Central memory CD8-positive, alpha-beta T cell (primary cell): ENCODE data around the gene LRATD1.

Experiments
- ATAC-seq: fragments of 150-1000 bp; cut with Tn5 transposase; replicated peaks from 2 replicates; pipeline ENCODE4 v1.10.0; 2022; ENCODE audit warnings: mild to moderate bottlenecking, moderate FRiP score, moderate number of reproducible peaks; ENCODE audit not compliant: poor library complexity, severe bottlenecking; ENCODE audit errors: extremely low read depth
- DNase-seq, 2 donors: peaks; one replicate each; pipeline ENCODE4 v3.0.0; 2021; ENCODE audit warnings: low spot score in 2 of 2
- H3K27ac Mint-ChIP-seq: one replicate; pipeline ENCODE4 v1.8.0; 2022; ENCODE audit warnings: low read depth, mild to moderate bottlenecking, moderate library complexity, mixed read lengths
- H3K27me3 Mint-ChIP-seq: one replicate; pipeline ENCODE4 v1.8.0; 2022; ENCODE audit warnings: mixed read lengths
- H3K36me3 Mint-ChIP-seq: one replicate; pipeline ENCODE4 v1.8.0; 2022; ENCODE audit warnings: mild to moderate bottlenecking, moderate library complexity, mixed read lengths; ENCODE audit not compliant: insufficient read depth
- H3K4me1 Mint-ChIP-seq: one replicate; pipeline ENCODE4 v1.8.0; 2022; ENCODE audit warnings: mixed read lengths
- H3K4me3 Mint-ChIP-seq: one replicate; pipeline ENCODE4 v1.8.0; 2022; ENCODE audit warnings: mild to moderate bottlenecking, moderate library complexity, mixed read lengths
- H3K9me3 Mint-ChIP-seq: one replicate; pipeline ENCODE4 v1.8.0; 2022; ENCODE audit warnings: mixed read lengths

Gene LRATD1

DNA sequence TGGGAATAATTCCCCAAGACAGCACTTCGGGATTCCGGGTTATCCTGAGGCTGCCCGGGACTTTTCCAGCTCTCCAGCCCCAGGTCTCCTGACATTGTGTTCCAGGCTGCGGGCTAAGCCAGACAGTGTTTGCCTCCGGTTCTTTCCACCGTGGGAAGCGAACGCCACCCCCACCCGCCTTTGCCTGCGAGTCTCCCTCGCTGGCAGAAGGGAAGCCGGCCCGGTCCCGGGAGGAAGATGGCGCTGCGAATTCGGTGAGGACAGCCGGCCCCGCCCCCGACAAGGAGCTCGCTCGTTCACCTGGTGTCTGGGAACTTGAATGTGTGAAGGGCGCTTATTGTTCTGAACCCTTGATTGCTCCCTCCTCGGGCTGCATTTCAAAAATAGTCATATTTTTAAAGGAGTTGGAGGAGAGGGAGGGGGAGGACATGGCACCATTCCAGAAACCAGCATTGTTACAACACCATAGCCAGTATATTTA lies 2.9 kb downstream of the LRATD1 start:
- Mint-ChIP-seq H3K27me3 (peaks cover 53% of the 10 kb centered on the region), H3K9me3 (peaks cover 4% of the 10 kb centered on the region), H3K4me1 (no peaks in the 10 kb centered on the region), H3K36me3 (no peaks in the 10 kb centered on the region), H3K4me3 (no peak overlapping the region), H3K27ac (no peak overlapping the region)
- ATAC-seq (no peak), DNase-seq (no peak)

DNA sequence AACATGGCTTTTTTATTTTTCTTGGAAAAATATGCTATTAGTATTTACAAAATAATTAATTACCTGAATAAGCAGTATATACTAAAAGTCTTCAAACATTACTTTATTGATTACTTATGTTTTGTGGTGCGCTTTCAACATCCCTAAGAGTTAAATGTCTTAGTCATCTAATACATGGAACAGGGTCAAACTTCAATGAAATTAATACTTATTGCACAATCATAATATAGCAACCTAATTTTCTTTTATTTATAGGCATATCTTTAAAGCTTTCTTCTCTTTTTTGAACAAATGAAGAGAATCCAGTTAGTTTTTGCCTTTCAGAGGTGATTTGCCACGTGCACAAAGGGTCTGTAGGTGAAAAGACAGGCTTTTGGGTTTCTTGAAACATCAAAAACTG lies 6.0 kb downstream of the LRATD1 start:
- Mint-ChIP-seq H3K27me3 (peaks cover 26% of the 10 kb centered on the region), H3K36me3 (no peaks in the 10 kb centered on the region), H3K4me3 (no peak overlapping the region), H3K4me1 (no peaks in the 10 kb centered on the region), H3K9me3 (no peaks in the 10 kb centered on the region), H3K27ac (no peak overlapping the region)
- ATAC-seq (no peak), DNase-seq (no peak)

DNA sequence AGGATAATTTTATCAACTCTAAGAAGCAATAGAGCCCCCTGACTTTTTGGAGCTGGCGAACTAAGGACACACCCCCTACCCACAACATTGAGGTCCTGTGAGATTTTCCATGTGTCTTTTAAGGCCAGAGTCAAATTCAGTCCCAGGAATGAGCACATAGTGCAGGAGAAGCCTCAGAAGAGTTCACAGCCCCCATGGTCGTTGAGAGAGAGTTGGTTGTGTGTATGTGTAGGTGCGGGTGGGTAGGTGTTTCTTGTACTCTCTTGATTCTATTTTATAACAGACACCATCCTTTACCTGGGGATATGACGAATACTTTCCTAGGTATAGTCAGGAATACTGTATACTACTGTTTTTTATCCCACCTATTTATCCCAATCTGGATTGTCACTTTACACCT lies 8.6 kb downstream of the LRATD1 start:
- ATAC-seq (no peak), DNase-seq (no peak)
- no peak overlapping the region for H3K4me3 Mint-ChIP-seq
- H3K4me1 Mint-ChIP-seq = no peaks in the 10 kb centered on the region
- no peaks in the 10 kb centered on the region for H3K9me3 Mint-ChIP-seq
- H3K27me3 Mint-ChIP-seq = peaks cover 15% of the 10 kb centered on the region
- no peak overlapping the region for H3K27ac Mint-ChIP-seq
- no peaks in the 10 kb centered on the region for H3K36me3 Mint-ChIP-seq

DNA sequence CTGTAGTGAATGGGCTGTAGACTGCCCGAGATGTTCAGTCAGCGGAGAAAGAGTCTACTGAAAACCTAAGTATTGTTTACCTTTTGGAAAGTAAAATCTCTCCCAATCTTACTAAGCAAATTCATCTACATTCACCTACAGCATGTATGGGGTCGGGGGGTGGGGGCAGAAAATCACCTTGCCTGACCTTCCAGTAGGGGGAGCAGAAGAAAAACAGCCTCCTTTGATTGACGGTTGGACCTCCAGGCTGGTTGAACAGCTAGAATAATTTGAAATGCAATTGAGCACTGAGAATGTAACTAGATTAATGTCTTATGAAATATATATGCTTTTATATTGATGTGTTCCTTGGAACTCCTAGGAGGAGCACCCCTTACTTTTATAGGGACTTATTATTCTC lies 10.0 kb downstream of the LRATD1 start:
- Mint-ChIP-seq H3K9me3 (no peaks in the 10 kb centered on the region), H3K36me3 (no peaks in the 10 kb centered on the region)
- DNase-seq = no peak

DNA sequence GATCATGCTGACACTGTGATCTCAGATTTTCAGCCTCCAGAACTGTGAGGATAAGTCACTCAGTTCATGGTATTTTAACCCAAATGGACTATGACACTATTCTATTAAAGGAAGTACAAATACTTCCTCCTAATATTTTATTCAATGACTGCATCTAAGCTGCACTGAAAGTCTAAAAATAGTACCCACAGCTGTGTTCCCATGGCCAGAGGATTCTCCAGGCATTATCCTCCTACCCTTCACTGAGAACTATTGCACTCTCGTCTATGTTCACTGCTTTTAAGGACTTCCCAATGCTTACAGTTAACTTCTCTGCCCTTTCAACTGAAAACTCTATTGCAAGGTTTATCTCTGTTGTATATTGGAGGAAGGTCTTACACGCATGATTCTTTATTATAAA lies 15.2 kb downstream of the LRATD1 start:
- no peak for ATAC-seq
- no peaks in the 10 kb centered on the region for H3K9me3 Mint-ChIP-seq

More for the DNA sequence above, 10.0 kb downstream of the LRATD1 start:
- no peak overlapping the region for H3K27ac Mint-ChIP-seq
- no peaks in the 10 kb centered on the region for H3K4me1 Mint-ChIP-seq
- H3K4me3 Mint-ChIP-seq = no peak overlapping the region
- no peak for ATAC-seq
- H3K27me3 Mint-ChIP-seq = peaks cover under 1% of the 10 kb centered on the region

DNA sequence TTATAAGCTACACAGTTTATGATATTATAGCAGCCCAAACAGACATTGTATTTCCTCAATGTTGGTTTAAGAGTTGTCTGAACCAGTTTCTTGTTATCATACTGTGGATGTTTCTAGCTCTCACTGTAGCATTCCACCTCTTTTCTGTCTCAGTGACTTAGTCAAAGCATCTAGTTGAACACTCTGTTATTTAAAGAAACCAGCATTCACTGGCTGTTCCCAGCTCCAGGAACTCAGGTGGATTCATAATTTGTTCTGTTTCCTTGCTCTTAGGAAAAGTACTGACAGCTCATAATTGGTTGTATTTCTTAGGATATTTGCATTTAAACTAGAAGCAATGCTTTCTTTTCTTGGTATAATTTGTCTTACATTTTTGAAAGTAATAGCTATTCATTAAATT lies 17.5 kb downstream of the LRATD1 start:
- H3K27ac Mint-ChIP-seq = no peak overlapping the region
- ATAC-seq (no peak), DNase-seq (no peak)
- H3K4me3 Mint-ChIP-seq = no peak overlapping the region
- peaks cover 4% of the 10 kb centered on the region for H3K9me3 Mint-ChIP-seq
- H3K27me3 Mint-ChIP-seq = no peaks in the 10 kb centered on the region
- H3K36me3 Mint-ChIP-seq = no peaks in the 10 kb centered on the region
- H3K4me1 Mint-ChIP-seq = no peaks in the 10 kb centered on the region

More for the DNA sequence above, 15.2 kb downstream of the LRATD1 start:
- Mint-ChIP-seq H3K27me3 (no peaks in the 10 kb centered on the region), H3K4me3 (no peak overlapping the region), H3K36me3 (no peaks in the 10 kb centered on the region), H3K4me1 (no peaks in the 10 kb centered on the region), H3K27ac (no peak overlapping the region)
- DNase-seq = no peak

DNA sequence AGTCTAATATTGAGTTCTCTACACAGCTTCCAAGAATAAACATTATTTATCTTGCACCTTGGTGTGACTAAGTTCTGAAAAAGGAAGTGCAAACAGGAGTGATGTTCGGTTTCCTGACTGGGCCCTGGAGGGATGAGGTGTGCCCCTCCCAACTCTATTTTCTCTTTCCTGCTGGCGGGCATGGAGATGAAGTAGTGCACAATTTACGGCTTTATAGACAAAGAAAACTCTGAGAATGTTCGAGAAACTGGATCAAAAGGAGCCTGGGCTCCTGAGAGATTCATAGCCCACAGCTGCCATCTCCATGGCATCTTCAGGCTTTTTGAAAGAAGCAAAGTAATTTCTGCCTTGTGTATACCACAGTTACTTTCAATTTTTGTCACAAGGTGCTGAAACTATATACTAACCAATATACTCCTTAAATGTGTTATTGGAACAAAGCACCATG lies 22.3 kb downstream of the LRATD1 start:
- Mint-ChIP-seq H3K27me3 (no peaks in the 10 kb centered on the region), H3K4me3 (no peak overlapping the region), H3K36me3 (no peaks in the 10 kb centered on the region), H3K4me1 (no peaks in the 10 kb centered on the region), H3K27ac (no peak overlapping the region), H3K9me3 (peaks cover 4% of the 10 kb centered on the region)
- no peak for ATAC-seq
- DNase-seq = no peak

DNA sequence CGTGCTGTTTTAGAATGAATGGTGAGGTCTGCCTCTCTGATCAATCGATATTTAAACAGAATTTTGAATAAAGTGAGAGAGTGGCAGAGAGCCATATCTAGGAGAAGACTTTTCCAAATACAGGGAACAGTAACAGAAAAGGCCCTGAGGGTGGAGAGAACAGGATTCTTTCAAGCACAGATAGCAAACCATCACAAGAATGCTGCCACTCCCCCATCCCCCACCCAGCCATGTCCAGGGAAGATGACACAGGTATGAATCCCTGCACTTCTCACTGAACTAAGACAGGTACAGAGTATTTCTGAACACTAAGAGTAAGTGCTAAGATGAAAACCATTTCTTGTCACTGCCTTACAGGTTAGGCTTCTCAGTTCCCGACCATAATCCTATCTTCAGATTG lies 23.6 kb downstream of the LRATD1 start:
- no peak for DNase-seq
- no peak overlapping the region for H3K4me3 Mint-ChIP-seq
- H3K4me1 Mint-ChIP-seq = no peaks in the 10 kb centered on the region
- peaks cover 4% of the 10 kb centered on the region for H3K9me3 Mint-ChIP-seq
- no peak overlapping the region for H3K27ac Mint-ChIP-seq
- ATAC-seq = no peak
- no peaks in the 10 kb centered on the region for H3K36me3 Mint-ChIP-seq
- no peaks in the 10 kb centered on the region for H3K27me3 Mint-ChIP-seq

DNA sequence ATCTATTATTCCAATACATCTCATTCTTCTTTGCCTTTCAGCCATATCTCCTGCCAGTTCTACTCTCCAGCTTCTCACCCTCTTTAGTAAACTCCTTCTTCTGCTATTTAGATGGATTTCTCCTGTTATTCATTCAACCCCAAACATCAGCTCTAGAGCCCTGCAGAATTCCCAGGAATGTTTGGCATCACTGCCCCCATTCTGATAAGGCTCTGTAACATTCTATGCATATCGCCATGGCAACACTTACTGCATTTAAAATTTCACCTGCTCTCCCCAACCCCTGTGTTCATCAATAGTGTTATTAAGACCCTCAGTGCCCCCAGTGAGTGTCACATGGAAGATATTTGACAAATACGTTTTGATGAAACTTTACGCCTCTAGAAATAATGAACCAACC lies 28.6 kb downstream of the LRATD1 start:
- no peaks in the 10 kb centered on the region for H3K4me1 Mint-ChIP-seq
- ATAC-seq (no peak), DNase-seq (no peak)
- no peaks in the 10 kb centered on the region for H3K36me3 Mint-ChIP-seq
- H3K4me3 Mint-ChIP-seq = no peak overlapping the region
- no peak overlapping the region for H3K27ac Mint-ChIP-seq
- H3K27me3 Mint-ChIP-seq = no peaks in the 10 kb centered on the region
- no peaks in the 10 kb centered on the region for H3K9me3 Mint-ChIP-seq

DNA sequence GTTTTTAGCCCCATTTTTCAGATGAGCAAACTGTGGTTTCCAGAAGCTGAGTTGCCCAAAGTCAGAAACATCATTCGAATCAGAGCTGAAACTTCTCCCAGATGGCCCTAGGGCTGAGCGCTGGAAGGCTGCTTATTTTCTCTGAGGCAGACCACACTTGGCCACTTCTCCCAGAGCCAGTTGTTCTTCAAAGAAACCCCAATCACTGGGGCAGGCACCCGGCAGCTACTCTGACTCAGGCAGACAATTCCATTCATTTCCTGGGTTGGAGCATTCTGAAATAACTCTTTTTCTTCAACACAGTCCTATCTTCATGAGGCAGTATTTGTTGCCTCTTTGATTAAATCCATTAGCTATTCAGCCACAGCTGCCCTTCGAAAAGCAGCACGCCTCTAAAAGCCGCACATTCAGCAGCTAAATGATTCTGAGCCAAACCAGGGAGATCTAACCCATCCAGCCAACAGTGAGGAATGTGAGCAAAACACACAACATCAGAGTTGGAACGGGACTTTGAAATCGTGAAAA lies 40.9 kb downstream of the LRATD1 start:
- H3K4me3 Mint-ChIP-seq = no peak overlapping the region
- peaks cover 3% of the 10 kb centered on the region for H3K36me3 Mint-ChIP-seq
- no peak for DNase-seq
- no peaks in the 10 kb centered on the region for H3K27me3 Mint-ChIP-seq
- H3K27ac Mint-ChIP-seq = no peak overlapping the region
- no peaks in the 10 kb centered on the region for H3K4me1 Mint-ChIP-seq
- ATAC-seq = no peak
- no peaks in the 10 kb centered on the region for H3K9me3 Mint-ChIP-seq

DNA sequence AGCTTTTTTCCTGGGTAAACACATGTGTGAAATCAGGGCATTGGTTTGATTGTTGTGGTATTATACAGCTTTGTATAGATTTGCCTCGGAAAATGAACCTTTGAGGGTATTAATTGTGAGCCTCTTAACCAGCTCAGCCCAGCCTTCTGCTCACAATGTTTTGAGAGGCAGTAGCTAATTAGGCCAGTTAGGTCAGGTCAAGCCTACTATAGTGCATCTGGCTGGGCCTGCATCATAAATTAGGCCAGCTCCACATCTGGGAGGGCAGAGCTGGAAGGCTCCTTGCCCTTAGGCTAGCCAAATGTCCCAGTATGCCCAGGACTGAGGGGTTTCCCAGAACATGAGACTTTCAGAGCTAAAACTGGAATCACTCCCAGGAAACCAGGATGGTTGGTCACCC lies 43.0 kb downstream of the LRATD1 start:
- Mint-ChIP-seq H3K9me3 (no peaks in the 10 kb centered on the region), H3K4me1 (no peaks in the 10 kb centered on the region), H3K27ac (no peak overlapping the region), H3K27me3 (no peaks in the 10 kb centered on the region), H3K36me3 (no peaks in the 10 kb centered on the region), H3K4me3 (no peak overlapping the region)
- DNase-seq (no peak), ATAC-seq (no peak)

DNA sequence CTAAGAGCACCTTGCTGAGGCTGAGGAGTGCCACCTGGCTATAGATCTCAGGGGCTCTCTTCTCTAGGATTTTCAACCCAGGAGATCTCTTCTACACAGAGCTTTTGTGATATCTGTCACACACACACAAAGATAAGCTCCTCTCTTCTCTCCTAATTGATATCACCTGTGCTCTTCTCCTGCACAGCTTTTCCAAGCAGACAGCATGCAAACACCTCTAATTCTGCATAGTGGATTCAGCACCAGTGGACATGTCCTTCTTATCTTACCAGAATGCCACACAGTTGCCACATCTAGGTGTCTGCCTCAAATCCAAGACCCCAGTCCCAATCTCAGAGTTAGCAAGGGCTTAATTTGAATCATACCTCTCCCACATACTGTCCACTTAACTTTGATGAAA lies 43.9 kb downstream of the LRATD1 start:
- no peaks in the 10 kb centered on the region for H3K27me3 Mint-ChIP-seq
- ATAC-seq (no peak), DNase-seq (no peak)
- no peaks in the 10 kb centered on the region for H3K4me1 Mint-ChIP-seq
- H3K4me3 Mint-ChIP-seq = no peak overlapping the region
- no peaks in the 10 kb centered on the region for H3K36me3 Mint-ChIP-seq
- no peak overlapping the region for H3K27ac Mint-ChIP-seq
- H3K9me3 Mint-ChIP-seq = no peaks in the 10 kb centered on the region

DNA sequence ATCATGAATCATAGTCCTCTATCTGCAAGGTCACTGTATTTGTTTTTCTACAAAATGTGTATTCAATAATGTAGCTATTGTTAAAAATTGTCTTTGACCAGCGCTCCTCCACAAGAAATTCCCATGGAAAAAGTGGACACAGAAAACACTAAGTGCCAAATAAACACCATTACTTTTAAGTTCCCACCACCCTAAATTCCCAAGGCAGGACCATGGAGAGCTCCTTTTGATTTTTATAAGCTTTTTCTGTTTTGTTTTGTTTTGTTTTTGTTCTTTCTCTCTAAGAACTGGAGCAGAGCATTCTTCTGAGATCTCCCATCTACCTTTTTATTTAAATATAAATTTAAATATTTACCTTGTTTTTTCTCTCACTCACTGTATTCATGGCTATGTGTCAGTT lies 44.5 kb downstream of the LRATD1 start:
- DNase-seq (no peak), ATAC-seq (no peak)
- Mint-ChIP-seq H3K36me3 (no peaks in the 10 kb centered on the region), H3K9me3 (no peaks in the 10 kb centered on the region), H3K27ac (no peak overlapping the region), H3K4me1 (no peaks in the 10 kb centered on the region), H3K4me3 (no peak overlapping the region), H3K27me3 (no peaks in the 10 kb centered on the region)

DNA sequence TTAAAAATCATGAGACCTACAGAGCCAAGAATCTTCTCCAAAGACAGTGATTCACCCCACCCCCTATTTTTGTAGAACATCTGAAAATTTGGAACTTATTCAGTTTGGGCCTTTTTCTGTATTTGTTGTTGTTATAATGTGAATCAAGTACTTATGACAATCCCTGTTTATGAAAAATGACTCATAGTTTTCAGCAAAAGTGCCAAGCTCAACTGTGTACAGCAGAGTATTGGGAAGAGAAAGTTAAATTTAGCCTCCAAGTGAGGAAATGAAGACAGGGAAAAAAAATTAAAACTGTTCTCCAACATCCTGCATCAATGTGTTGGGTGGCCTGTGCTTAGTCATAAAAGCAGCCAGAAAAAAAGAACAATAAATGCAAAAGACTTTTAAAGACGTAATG lies 46.2 kb downstream of the LRATD1 start:
- Mint-ChIP-seq H3K27ac (no peak overlapping the region), H3K4me1 (no peaks in the 10 kb centered on the region), H3K36me3 (no peaks in the 10 kb centered on the region), H3K4me3 (no peak overlapping the region), H3K9me3 (no peaks in the 10 kb centered on the region), H3K27me3 (no peaks in the 10 kb centered on the region)
- ATAC-seq (no peak), DNase-seq (no peak)
